Measurements from ENCODE around the gene FSTL4. TPM values are rescaled to one million over a fixed set of nuclear protein-coding genes. Genes with fewer than 3 reads are reported as not detected.

Gene FSTL4
- total and polyA plus RNA-seq, 2 of the 4 experiments (the other 2 are of a cell fraction): 0.18 TPM; not detected in 1

DNA sequence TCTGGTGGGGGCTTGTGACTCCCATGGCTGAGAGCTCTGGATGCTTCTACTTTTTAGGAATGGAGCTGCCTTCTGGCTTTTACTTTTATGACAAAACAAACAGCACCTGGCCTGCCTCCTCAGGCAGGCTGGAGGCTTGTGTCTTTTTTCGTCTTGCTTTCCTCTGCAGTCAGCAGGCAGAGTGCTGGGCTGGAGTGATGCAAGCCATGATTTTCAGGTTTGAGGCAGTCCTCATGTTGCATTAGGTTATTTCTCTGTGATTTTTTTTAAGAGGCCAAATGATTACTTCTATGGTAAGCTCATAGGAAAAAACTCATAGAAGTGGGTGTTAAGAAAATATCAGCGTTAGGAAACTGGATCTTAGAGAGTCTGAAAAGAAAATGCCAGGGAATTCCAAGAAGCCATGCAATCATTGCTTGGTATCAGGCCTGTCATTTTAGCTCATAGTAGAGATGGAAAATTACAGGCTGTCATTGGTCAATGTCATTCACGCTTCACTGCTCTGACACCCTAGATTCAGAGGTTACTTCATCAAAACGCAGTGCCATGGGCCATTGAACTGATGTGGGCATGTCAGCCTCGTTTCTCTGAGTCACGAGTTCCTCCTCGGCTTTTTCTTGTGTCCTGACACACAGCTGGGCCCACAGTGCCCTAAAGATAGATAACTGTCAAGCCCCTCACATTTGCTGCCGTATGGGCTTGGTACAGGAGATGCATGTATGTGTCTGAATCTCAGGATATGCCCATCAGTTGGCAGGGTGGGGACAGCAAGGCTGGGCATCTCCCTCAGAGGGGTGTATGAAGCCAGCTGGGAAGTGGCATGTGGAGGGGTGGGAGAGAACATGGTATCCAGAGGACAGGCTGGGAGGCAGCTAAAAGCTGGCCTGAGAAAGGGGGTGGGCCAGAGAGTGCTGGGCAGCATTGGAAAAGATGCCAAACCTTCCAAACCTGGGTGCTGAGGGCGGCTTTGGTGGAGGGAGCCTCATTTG, 408.7 kb downstream of the FSTL4 start:
- peaks cover 2% of the 10 kb centered on the region; the same call in 1 of the 2 replicates for H3K4me1 ChIP-seq (ENCODE audit: control insufficient read depth, insufficient read depth, low read length)
- no peak for DNase-seq
- H4K5ac ChIP-seq (ENCODE audit: low read depth, low read length): peak overlapping the region; percentile 6; the same call in 1 of the 2 replicates
- H3K4me3 ChIP-seq (ENCODE audit: insufficient read depth, low read depth, low read length): no peak overlapping the region
- in situ Hi-C loops (cut with MboI; ENCODE audit: low sequenced_read_pairs) (no loop called here), dilution Hi-C loops (cut with HindIII; ENCODE audit: low sequenced_read_pairs, unreplicated experiment) (no loop called here), intact Hi-C loops (cut with micrococcal nuclease) (no loop called here)
- no peak overlapping the region for H2AK5ac ChIP-seq (ENCODE audit: low read depth, low read length)
- H3K4ac ChIP-seq (ENCODE audit: low read depth, low read length): no peak overlapping the region
- H4K91ac ChIP-seq (ENCODE audit: insufficient read depth, low read depth, low read length): no peak overlapping the region
- peak overlapping the region; percentile 61; the same call in 1 of the 2 replicates for H3K18ac ChIP-seq (ENCODE audit: low read depth, low read length)
- no peak overlapping the region for H3K23ac ChIP-seq (ENCODE audit: low read depth, low read length)
- peaks cover 4% of the 10 kb centered on the region; the same call in 1 of the 2 replicates for H3K9me3 ChIP-seq (ENCODE audit: control insufficient read depth, insufficient read depth, low read length)
- no peaks in the 10 kb centered on the region for H3K9me1 ChIP-seq (ENCODE audit: insufficient read depth, low read length)
- H2BK5ac ChIP-seq (ENCODE audit: low read depth, low read length, poor library complexity, severe bottlenecking): no peak overlapping the region
- no TSS peak for BruUV-seq (replicated peaks)
- no peak overlapping the region for H2BK15ac ChIP-seq (ENCODE audit: low read depth, low read length)
- no peak overlapping the region for H3K14ac ChIP-seq (replicated peaks; ENCODE audit: low read depth, low read length)
- ChIA-PET POLR2A (ENCODE audit: unreplicated experiment) (no interaction called here), CTCF (interaction anchor here (0.7 kb wide), 1 partner anchor 12 kb away, joined by 3 read pairs; no protein-coding TSS in a partner anchor)
- WGBS, 2 experiments (ENCODE audit: extremely low coverage in 2 of 2, insufficient read length in 1 of 2): 65% methylated on average over 4 of the region's 9 CpGs; no CpG with 5 or more reads in 1 of the 2 experiments
- H3K9ac ChIP-seq (ENCODE audit: low read depth, low read length): no peak overlapping the region
- no peak overlapping the region for H2AK9ac ChIP-seq (replicated peaks; ENCODE audit: low read depth, low read length, poor library complexity)
- no peak overlapping the region for H4K8ac ChIP-seq (ENCODE audit: low read depth in 2 of 2, low read length in 2 of 2)
- H4K20me1 ChIP-seq (ENCODE audit: insufficient read depth, low read length): no peaks in the 10 kb centered on the region
- peaks cover 29% of the 10 kb centered on the region for H3K27me3 ChIP-seq (ENCODE audit: control insufficient read depth, insufficient read depth, low read length)
- no peaks in the 10 kb centered on the region for H3K36me3 ChIP-seq (ENCODE audit: control insufficient read depth, insufficient read depth, low read length)
- peak overlapping the region; percentile 13; the same call in 1 of the 2 replicates for H2BK120ac ChIP-seq (ENCODE audit: low read depth, low read length)
- TF ChIP-seq MAZ (IDR thresholded peaks at IDR 0.05; ENCODE audit: borderline replicate concordance, low read depth, low read length) (no peak), CHD1 (IDR thresholded peaks at IDR 0.05; ENCODE audit: low read depth, low read length) (no peak), SMC3 (IDR thresholded peaks at IDR 0.05; ENCODE audit: low read depth, low read length) (no peak), BHLHE40 (IDR thresholded peaks at IDR 0.05; ENCODE audit: low read depth, low read length) (no peak), CEBPB (IDR thresholded peaks at IDR 0.05; ENCODE audit: low read depth, low read length) (no peak), FOS (IDR thresholded peaks at IDR 0.05; ENCODE audit: low read depth, low read length) (no peak), NFE2L2 (IDR thresholded peaks at IDR 0.05; ENCODE audit: low read depth, low read length) (no peak)
- TF ChIP-seq, protein P1, sequence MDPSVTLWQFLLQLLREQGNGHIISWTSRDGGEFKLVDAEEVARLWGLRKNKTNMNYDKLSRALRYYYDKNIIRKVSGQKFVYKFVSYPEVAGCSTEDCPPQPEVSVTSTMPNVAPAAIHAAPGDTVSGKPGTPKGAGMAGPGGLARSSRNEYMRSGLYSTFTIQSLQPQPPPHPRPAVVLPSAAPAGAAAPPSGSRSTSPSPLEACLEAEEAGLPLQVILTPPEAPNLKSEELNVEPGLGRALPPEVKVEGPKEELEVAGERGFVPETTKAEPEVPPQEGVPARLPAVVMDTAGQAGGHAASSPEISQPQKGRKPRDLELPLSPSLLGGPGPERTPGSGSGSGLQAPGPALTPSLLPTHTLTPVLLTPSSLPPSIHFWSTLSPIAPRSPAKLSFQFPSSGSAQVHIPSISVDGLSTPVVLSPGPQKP (IDR thresholded peaks at IDR 0.05; ENCODE audit: borderline replicate concordance, low read depth, low read length): no peak
- TF ChIP-seq, protein P2, sequence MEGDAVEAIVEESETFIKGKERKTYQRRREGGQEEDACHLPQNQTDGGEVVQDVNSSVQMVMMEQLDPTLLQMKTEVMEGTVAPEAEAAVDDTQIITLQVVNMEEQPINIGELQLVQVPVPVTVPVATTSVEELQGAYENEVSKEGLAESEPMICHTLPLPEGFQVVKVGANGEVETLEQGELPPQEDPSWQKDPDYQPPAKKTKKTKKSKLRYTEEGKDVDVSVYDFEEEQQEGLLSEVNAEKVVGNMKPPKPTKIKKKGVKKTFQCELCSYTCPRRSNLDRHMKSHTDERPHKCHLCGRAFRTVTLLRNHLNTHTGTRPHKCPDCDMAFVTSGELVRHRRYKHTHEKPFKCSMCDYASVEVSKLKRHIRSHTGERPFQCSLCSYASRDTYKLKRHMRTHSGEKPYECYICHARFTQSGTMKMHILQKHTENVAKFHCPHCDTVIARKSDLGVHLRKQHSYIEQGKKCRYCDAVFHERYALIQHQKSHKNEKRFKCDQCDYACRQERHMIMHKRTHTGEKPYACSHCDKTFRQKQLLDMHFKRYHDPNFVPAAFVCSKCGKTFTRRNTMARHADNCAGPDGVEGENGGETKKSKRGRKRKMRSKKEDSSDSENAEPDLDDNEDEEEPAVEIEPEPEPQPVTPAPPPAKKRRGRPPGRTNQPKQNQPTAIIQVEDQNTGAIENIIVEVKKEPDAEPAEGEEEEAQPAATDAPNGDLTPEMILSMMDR (conservative IDR thresholded peaks at IDR 0.05; ENCODE audit: low read depth, low read length): no peak
- H3K79me1 ChIP-seq (ENCODE audit: low read depth in 1 of 2, low read length in 2 of 2): no peaks in the 10 kb centered on the region
- ATAC-seq (ENCODE audit: low read depth): no peak
- no peak overlapping the region for H2AFZ ChIP-seq (replicated peaks; ENCODE audit: low read length, poor library complexity)
- no peak overlapping the region for H3K27ac ChIP-seq (ENCODE audit: insufficient read depth, low read length)
- H3K56ac ChIP-seq (ENCODE audit: extremely low read depth, insufficient read depth, low read length): no peak overlapping the region
- no peak overlapping the region for H3K4me2 ChIP-seq (ENCODE audit: low read depth, low read length)
- H2BK20ac ChIP-seq (ENCODE audit: low read depth, low read length): 0 out of 2 replicates have a peak overlapping the region, but pooled peaks have one; percentile 32

Data from IMR-90 (cell line).